Measurements from ENCODE around the gene TM9SF4.

DNA sequence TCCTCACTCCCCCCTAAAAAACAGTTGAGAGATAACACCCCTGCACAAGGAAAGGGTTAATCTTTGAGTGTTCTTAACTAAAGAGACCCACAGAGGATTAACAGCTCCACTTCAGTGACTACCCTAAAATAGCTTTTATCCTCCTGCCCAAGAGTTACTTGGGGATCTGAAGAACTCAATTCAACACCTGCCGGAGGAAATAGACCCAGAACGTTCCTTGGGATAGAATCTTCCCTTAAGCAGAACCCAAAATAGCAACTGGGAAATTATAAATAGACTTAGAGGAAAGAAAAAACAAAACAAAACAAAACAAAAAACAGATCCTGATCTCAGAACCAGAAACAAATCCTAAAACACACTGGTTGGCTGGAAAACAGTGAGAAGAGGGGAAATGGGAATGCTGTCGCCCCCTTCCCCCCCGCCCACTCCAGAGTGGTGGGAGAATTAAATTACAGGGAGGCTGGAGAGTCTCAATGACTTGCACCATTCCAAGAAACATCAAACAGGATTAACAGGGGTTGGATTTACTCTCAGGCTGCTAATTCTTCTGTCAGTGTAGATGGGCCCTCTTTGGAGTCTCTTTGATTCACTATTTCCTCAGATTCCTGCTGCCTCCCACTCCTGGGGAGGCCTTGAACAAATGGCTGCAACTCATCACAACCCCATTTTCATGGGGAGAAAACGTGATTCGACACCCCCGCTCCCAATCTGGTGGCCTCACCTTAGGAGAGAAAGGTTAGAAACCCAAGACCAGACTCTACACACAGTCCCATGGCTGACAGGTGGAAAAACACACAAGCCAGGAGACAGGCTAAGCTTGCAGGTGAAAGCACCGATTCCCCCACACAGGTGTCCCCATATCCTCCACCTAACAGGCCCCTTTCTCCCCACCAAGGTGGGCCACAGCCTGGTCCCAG lies 96.6 kb downstream of the TM9SF4 start:
- TF ChIP-seq CTCF (IDR thresholded peaks at IDR 0.05): no peak
- TF ChIP-seq POLR2AphosphoS5 (IDR thresholded peaks at IDR 0.05): no peak
- no peak for TF ChIP-seq EP300 (IDR thresholded peaks at IDR 0.05)

Data from upper lobe of left lung (tissue), 4 donors.